DMS53 treated with DMSO at 0.1 percent for 48 hours (cell line): ENCODE results near the gene RNF212.
"Not testable (repeated sequence)": the region's sequence is repeated elsewhere in the genome, so short reads cannot be mapped to it uniquely, and the experiment has no call there.

Source experiments
- DNase-seq: peaks from one replicate; lab custom pipeline; 2025; ENCODE audit not compliant: unreplicated experiment; lab: John Stamatoyannopoulos, UW

RNF212 gene

GRCh38 chr4:1113311-1114009 is at the start of gene RNF212:
Gene RNF212, minus strand, starts transcription at chr4:1113564. Its CDS starts 100 bp downstream, at chr4:1113464.
- DNase-seq = no peak

- no peak for DNase-seq
Observed at GRCh38 chr4:1160351-1160750, 47.0 kb upstream of the RNF212 start.

GRCh38 chr4:1156069-1156468 is 42.7 kb upstream of the RNF212 start:
- no peak for DNase-seq

- DNase-seq = no peak
Observed at GRCh38 chr4:1155314-1155713, 42.0 kb upstream of the RNF212 start.

GRCh38 chr4:1154523-1155182 is 41.3 kb upstream of the RNF212 start:
- DNase-seq = no peak

- DNase-seq = no peak
Observed at GRCh38 chr4:1154126-1154522, 40.8 kb upstream of the RNF212 start.

GRCh38 chr4:1153567-1154090 is 40.3 kb upstream of the RNF212 start:
- DNase-seq = no peak

- DNase-seq = no peak
Observed at GRCh38 chr4:1152290-1152689, 38.9 kb upstream of the RNF212 start.

- no peak for DNase-seq
Observed at GRCh38 chr4:1151541-1151940, 38.2 kb upstream of the RNF212 start.

- no peak for DNase-seq
Observed at GRCh38 chr4:1150875-1151274, 37.5 kb upstream of the RNF212 start.

GRCh38 chr4:1139860-1140259 is 26.5 kb upstream of the RNF212 start:
- DNase-seq = no peak

GRCh38 chr4:1137850-1138249 is 24.5 kb upstream of the RNF212 start:
- no peak for DNase-seq

GRCh38 chr4:1137063-1137776 is 23.9 kb upstream of the RNF212 start:
- DNase-seq = no peak

- DNase-seq = no peak
Observed at GRCh38 chr4:1136048-1136447, 22.7 kb upstream of the RNF212 start.

- DNase-seq = no peak
Observed at GRCh38 chr4:1133033-1133432, 19.7 kb upstream of the RNF212 start.

- DNase-seq = peak; percentile 78
Observed at GRCh38 chr4:1130316-1131186, 17.2 kb upstream of the RNF212 start.

GRCh38 chr4:1126506-1126905 is 13.1 kb upstream of the RNF212 start:
- DNase-seq = no peak

- DNase-seq = not testable (repeated sequence)
Observed at GRCh38 chr4:1125466-1125865, 12.1 kb upstream of the RNF212 start.

- no peak for DNase-seq
Observed at GRCh38 chr4:1124818-1125217, 11.5 kb upstream of the RNF212 start.

- no peak for DNase-seq
Observed at GRCh38 chr4:1122505-1122904, 9.1 kb upstream of the RNF212 start.

GRCh38 chr4:1116838-1117237 is 3.5 kb upstream of the RNF212 start:
- DNase-seq = no peak
